H9 (cell line): Measurements from ENCODE around the gene SPINT1. TPM values are rescaled to one million over a fixed set of nuclear protein-coding genes. Genes with fewer than 3 reads are reported as not detected.
A peak's percentile ranks its signal among the peaks of the same experiment; 100 is the strongest.

ENCODE experiments used
- DNase-seq: peaks from one replicate; pipeline ENCODE4 v3.0.0-alpha.2; 2017
- H2AFZ ChIP-seq: one replicate; pipeline ENCODE4 v1.6.1; 2013; ENCODE audit warnings: mild to moderate bottlenecking, low read length, control low read depth, moderate library complexity
- H2AK5ac ChIP-seq: 2 replicates; pipeline ENCODE4 v1.6.1; 2013; ENCODE audit warnings: low read length, control low read depth, mixed read lengths; ENCODE audit not compliant: insufficient read length
- H2BK120ac ChIP-seq: one replicate; pipeline ENCODE4 v1.6.1; 2013; ENCODE audit warnings: low read depth, mild to moderate bottlenecking, low read length, control low read depth, inconsistent platforms; ENCODE audit not compliant: poor library complexity, severe bottlenecking
- H2BK12ac ChIP-seq: 2 replicates; pipeline ENCODE4 v1.6.1; 2013; ENCODE audit warnings: low read length, control low read depth, mixed read lengths, low read depth; ENCODE audit not compliant: insufficient read length
- H2BK15ac ChIP-seq: 2 replicates; pipeline ENCODE4 v1.6.1; 2013; ENCODE audit warnings: low read depth, low read length, control low read depth
- H2BK20ac ChIP-seq: one replicate; pipeline ENCODE4 v1.6.1; 2013; ENCODE audit warnings: low read depth, mild to moderate bottlenecking, low read length, control low read depth, inconsistent platforms; ENCODE audit not compliant: poor library complexity, severe bottlenecking
- H2BK5ac ChIP-seq: 2 replicates; pipeline ENCODE4 v1.6.1; 2013; ENCODE audit warnings: low read length, control low read depth, mixed read lengths; ENCODE audit not compliant: insufficient read length
- H3K14ac ChIP-seq: 2 replicates; pipeline ENCODE4 v1.6.1; 2013; ENCODE audit warnings: low read length, control low read depth; ENCODE audit not compliant: insufficient read depth
- H3K18ac ChIP-seq: 2 replicates; pipeline ENCODE4 v1.6.1; 2013; ENCODE audit warnings: low read depth, mild to moderate bottlenecking, mixed read lengths, low read length, control low read depth; ENCODE audit not compliant: insufficient read length
- H3K23ac ChIP-seq: 2 replicates; pipeline ENCODE4 v1.6.1; 2013; ENCODE audit warnings: low read length, control low read depth, mixed read lengths, low read depth; ENCODE audit not compliant: insufficient read length
- H3K23me2 ChIP-seq: 2 replicates; pipeline ENCODE4 v1.6.1; 2013; ENCODE audit warnings: low read depth, mild to moderate bottlenecking, mixed read lengths, low read length, control low read depth; ENCODE audit not compliant: insufficient read length, poor library complexity, severe bottlenecking
- H3K27ac ChIP-seq: 2 replicates; pipeline ENCODE4 v1.5.1; 2013; ENCODE audit warnings: low read length, control low read depth, mixed read lengths, low read depth; ENCODE audit not compliant: insufficient read length
- H3K27me3 ChIP-seq: 2 replicates; pipeline ENCODE4 v1.6.1; 2013; ENCODE audit warnings: low read length, control low read depth, inconsistent platforms; ENCODE audit not compliant: insufficient read depth
- H3K4ac ChIP-seq: 2 replicates; pipeline ENCODE4 v1.6.1; 2013; ENCODE audit warnings: low read depth, mild to moderate bottlenecking, control low read depth, inconsistent platforms, low read length, moderate library complexity
- H3K4me1 ChIP-seq: 2 replicates; pipeline ENCODE4 v1.6.1; 2013; ENCODE audit warnings: low read length, control low read depth, inconsistent platforms; ENCODE audit not compliant: insufficient read depth
- H3K4me2 ChIP-seq: 2 replicates; pipeline ENCODE4 v1.6.1; 2013; ENCODE audit warnings: low read length, control low read depth, mixed read lengths; ENCODE audit not compliant: insufficient read length, insufficient read depth
- H3K56ac ChIP-seq: 2 replicates; pipeline ENCODE4 v1.6.1; 2013; ENCODE audit warnings: low read depth, mild to moderate bottlenecking, mixed read lengths, low read length, control low read depth; ENCODE audit not compliant: insufficient read length
- H3K79me1 ChIP-seq: 2 replicates; pipeline ENCODE4 v1.6.1; 2013; ENCODE audit warnings: low read depth, mild to moderate bottlenecking, moderate library complexity, low read length, control low read depth, inconsistent platforms; ENCODE audit not compliant: insufficient read depth, poor library complexity, severe bottlenecking
- H3K79me2 ChIP-seq: 2 replicates; pipeline ENCODE4 v1.6.1; 2013; ENCODE audit warnings: low read length, control low read depth, inconsistent platforms; ENCODE audit not compliant: insufficient read depth
- H3K9ac ChIP-seq: 2 replicates; pipeline ENCODE4 v1.6.1; 2013; ENCODE audit warnings: low read length, control low read depth, mixed read lengths; ENCODE audit not compliant: insufficient read length; ENCODE audit errors: extremely low read depth
- H3K9me3 ChIP-seq: one replicate; pipeline ENCODE4 v1.6.1; 2013; ENCODE audit warnings: low read depth, low read length, inconsistent platforms; ENCODE audit not compliant: control insufficient read depth
- H3T11ph ChIP-seq: one replicate; pipeline ENCODE4 v1.6.1; 2013; ENCODE audit warnings: mild to moderate bottlenecking, low read length, control low read depth, inconsistent platforms
- H4K20me1 ChIP-seq: one replicate; pipeline ENCODE4 v1.6.1; 2013; ENCODE audit not compliant: control insufficient read depth, insufficient read length, insufficient read depth
- H4K5ac ChIP-seq: 2 replicates; pipeline ENCODE4 v1.6.1; 2013; ENCODE audit warnings: low read depth, mild to moderate bottlenecking, mixed read lengths, low read length, control low read depth; ENCODE audit not compliant: insufficient read length
- H4K8ac ChIP-seq: replicated peaks from 2 replicates; pipeline ENCODE4 v1.6.1; 2013; ENCODE audit warnings: low read length, control low read depth, mixed read lengths, low read depth; ENCODE audit not compliant: insufficient read length
- H4K91ac ChIP-seq: 2 replicates; pipeline ENCODE4 v1.6.1; 2013; ENCODE audit warnings: low read depth, mild to moderate bottlenecking, moderate library complexity, mixed read lengths, low read length, control low read depth; ENCODE audit not compliant: insufficient read length
- H3K27ac Mint-ChIP-seq, 3 experiments: 2 replicates in 2 of 3; 3 replicates in 1 of 3; pipeline ENCODE4 v1.8.0; 2020 to 2021; ENCODE audit warnings: mixed read lengths in 3 of 3, mild to moderate bottlenecking in 1 of 3, moderate library complexity in 1 of 3
- H3K27me3 Mint-ChIP-seq: 2 replicates; pipeline ENCODE4 v1.8.0; 2021; ENCODE audit warnings: low read depth, mild to moderate bottlenecking, moderate library complexity, mixed read lengths
- H3K36me3 Mint-ChIP-seq, 3 experiments: 2 replicates in 2 of 3; 3 replicates in 1 of 3; pipeline ENCODE4 v1.8.0; 2020 to 2021; ENCODE audit warnings: low read depth in 3 of 3, mixed read lengths in 3 of 3; ENCODE audit not compliant: insufficient read depth in 1 of 3
- H3K4me1 Mint-ChIP-seq, 2 experiments: 2 replicates each; pipeline ENCODE4 v1.8.0; 2020; ENCODE audit warnings: mixed read lengths in 2 of 2
- H3K4me3 Mint-ChIP-seq, 2 experiments: 2 replicates in 1 of 2; 3 replicates in 1 of 2; pipeline ENCODE4 v1.8.0; 2020 to 2021; ENCODE audit warnings: mild to moderate bottlenecking in 2 of 2, mixed read lengths in 2 of 2, moderate library complexity in 1 of 2
- H3K9me3 Mint-ChIP-seq, 2 experiments: 2 replicates in 1 of 2; 3 replicates in 1 of 2; pipeline ENCODE4 v1.8.0; 2020; ENCODE audit warnings: mild to moderate bottlenecking in 2 of 2, mixed read lengths in 2 of 2, moderate library complexity in 1 of 2
- CTCF ChIP-seq: fragments of 200-600 bp; sonication (generic); conservative IDR thresholded peaks from 3 replicates; pipeline ENCODE4 v1.8.0; 2021; ENCODE audit warnings: antibody characterized with exemption, mild to moderate bottlenecking
- WGBS: extraction: QIAGEN DNeasy Blood & Tissue Kit; methylation state at CpG from one replicate; pipeline ENCODE4 v1.1.7; 2013; ENCODE audit warnings: missing lambda C conversion rate, low lambda C conversion rate, mixed read lengths; ENCODE audit not compliant: insufficient read length; ENCODE audit errors: extremely low coverage; 5-methylcytosine and 5-hydroxymethylcytosine counted together
- total RNA-seq: library from RNA; stranded (reverse); gene quantifications from 2 replicates; pipeline ENCODE4 v1.2.1, GENCODE V29; 2021

SPINT1 gene
- total RNA-seq, 1 experiment from 2014 or later = 130 TPM

- no peak within 1 kb of the TSS for H2BK12ac ChIP-seq
- no peak within 1 kb of the TSS for H3K23ac ChIP-seq
- H4K8ac ChIP-seq = no peak within 1 kb of the TSS
- H2AK5ac ChIP-seq = no peak within 1 kb of the TSS
- no peak within 1 kb of the TSS for H2BK120ac ChIP-seq
- peaks cover 0 to 2% (median 0%) of the 10 kb centered on the region in 3 experiments; a peak in 1 of 7 replicates for H3K36me3 Mint-ChIP-seq
- H3K9me3 Mint-ChIP-seq = no peaks in the 10 kb centered on the region
- no peak within 1 kb of the TSS for H3K4me2 ChIP-seq
- no peak within 1 kb of the TSS for H4K91ac ChIP-seq
- no peaks in the 10 kb centered on the region for H3K23me2 ChIP-seq
- H3K9ac ChIP-seq = no peak within 1 kb of the TSS
- no peak within 1 kb of the TSS for H3T11ph ChIP-seq
- peak within 1 kb of the TSS in 1 of 3 experiments; percentile 61; a peak in 1 of 7 replicates for H3K27ac Mint-ChIP-seq
- TF ChIP-seq CTCF = no peak
- no peak within 1 kb of the TSS for H2BK5ac ChIP-seq
- H3K4me1 Mint-ChIP-seq = peaks cover 9% of the 10 kb centered on the region in 2 experiments
- H3K27me3 ChIP-seq = no peaks in the 10 kb centered on the region
- no peak within 1 kb of the TSS for H3K18ac ChIP-seq
- no peaks in the 10 kb centered on the region; the same call in 1 of the 2 replicates for H3K27me3 Mint-ChIP-seq
- H3K4me1 ChIP-seq = peaks cover 2% of the 10 kb centered on the region; the same call in 1 of the 2 replicates
- H2BK20ac ChIP-seq = no peak within 1 kb of the TSS
- WGBS = no CpG with 5 or more reads among the region's 6 CpGs
- H3K4me3 Mint-ChIP-seq = no peak within 1 kb of the TSS
- H2BK15ac ChIP-seq = no peak within 1 kb of the TSS
- H3K14ac ChIP-seq = no peak within 1 kb of the TSS
- no peak within 1 kb of the TSS for H3K56ac ChIP-seq
- no peak within 1 kb of the TSS for H2AFZ ChIP-seq
- H3K4ac ChIP-seq = no peak within 1 kb of the TSS
- H3K27ac ChIP-seq = no peak within 1 kb of the TSS
- no peaks in the 10 kb centered on the region for H3K79me1 ChIP-seq
- no peaks in the 10 kb centered on the region for H4K20me1 ChIP-seq
- no peaks in the 10 kb centered on the region for H3K79me2 ChIP-seq
- H3K9me3 ChIP-seq = no peaks in the 10 kb centered on the region
- H4K5ac ChIP-seq = no peak within 1 kb of the TSS
- no peak for DNase-seq
Observed at GRCh38 chr15:40828447-40829036, 15.3 kb upstream of the SPINT1 start, which contains the start of gene PPP1R14D. Gene PPP1R14D (minus strand): TSS chr15:40828708. CDS start chr15:40828641, 67 bp downstream.
